ENCODE data around the gene ATL1. TPM values are rescaled to one million over a fixed set of nuclear protein-coding genes. Genes with fewer than 3 reads are reported as not detected.

Gene ATL1
- total RNA-seq, 2 donors from 2014 or later: 0.88 to 1.7 TPM

DNA sequence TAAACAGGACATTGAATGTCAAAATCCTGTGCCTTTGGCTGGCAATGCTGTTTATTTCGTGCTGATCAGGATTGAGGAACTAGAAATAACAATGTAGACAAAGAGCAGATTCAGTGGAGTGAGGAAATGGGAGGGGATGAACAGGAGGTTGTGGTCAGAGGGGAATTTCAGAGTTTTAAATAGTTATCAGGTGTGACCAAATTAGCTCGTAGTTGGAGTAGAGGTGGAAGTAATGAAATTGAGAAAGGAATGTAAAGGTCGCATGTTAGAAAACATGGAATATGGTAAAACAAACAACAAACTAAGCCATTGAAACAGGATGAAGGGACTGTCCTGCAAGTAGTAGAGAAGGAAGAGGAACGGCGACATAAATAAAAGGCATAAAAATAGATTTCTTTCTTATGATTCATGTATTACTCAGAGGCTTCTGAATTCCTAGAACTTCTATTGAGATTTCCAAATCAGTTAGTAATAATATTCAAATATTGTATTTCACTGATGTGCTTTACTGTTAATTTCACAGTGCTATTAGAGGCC lies 117.7 kb downstream of the ATL1 start:
- H3K27ac ChIP-seq (ENCODE audit: low read depth, low read length): no peak overlapping the region
- no peaks in the 10 kb centered on the region for H3K27me3 ChIP-seq (ENCODE audit: control insufficient read depth, insufficient read depth, low read length, poor library complexity, severe bottlenecking)
- no peak overlapping the region for H3K4me3 Mint-ChIP-seq
- no peaks in the 10 kb centered on the region for H3K4me1 ChIP-seq (ENCODE audit: control insufficient read depth, insufficient read depth, low read length)
- no peaks in the 10 kb centered on the region for H3K27me3 Mint-ChIP-seq (ENCODE audit: insufficient read depth)
- H3K9me3 Mint-ChIP-seq: no peaks in the 10 kb centered on the region
- no peaks in the 10 kb centered on the region for H3K36me3 ChIP-seq (ENCODE audit: control insufficient read depth, insufficient read depth, low read length)
- WGBS, 2 experiments (ENCODE audit: insufficient coverage in 1 of 2, insufficient read length in 1 of 2): 55 to 68% methylated on average over 2 to 3 of the region's 5 CpGs
- no peaks in the 10 kb centered on the region for H3K36me3 Mint-ChIP-seq (ENCODE audit: low read depth)
- H3K9me3 ChIP-seq (ENCODE audit: control insufficient read depth, low read length): no peaks in the 10 kb centered on the region
- H3K4me1 Mint-ChIP-seq: peaks cover 15% of the 10 kb centered on the region
- H3K9ac ChIP-seq (ENCODE audit: extremely low read depth, low read length, poor library complexity, severe bottlenecking): no peak overlapping the region
- TF ChIP-seq, protein P1, sequence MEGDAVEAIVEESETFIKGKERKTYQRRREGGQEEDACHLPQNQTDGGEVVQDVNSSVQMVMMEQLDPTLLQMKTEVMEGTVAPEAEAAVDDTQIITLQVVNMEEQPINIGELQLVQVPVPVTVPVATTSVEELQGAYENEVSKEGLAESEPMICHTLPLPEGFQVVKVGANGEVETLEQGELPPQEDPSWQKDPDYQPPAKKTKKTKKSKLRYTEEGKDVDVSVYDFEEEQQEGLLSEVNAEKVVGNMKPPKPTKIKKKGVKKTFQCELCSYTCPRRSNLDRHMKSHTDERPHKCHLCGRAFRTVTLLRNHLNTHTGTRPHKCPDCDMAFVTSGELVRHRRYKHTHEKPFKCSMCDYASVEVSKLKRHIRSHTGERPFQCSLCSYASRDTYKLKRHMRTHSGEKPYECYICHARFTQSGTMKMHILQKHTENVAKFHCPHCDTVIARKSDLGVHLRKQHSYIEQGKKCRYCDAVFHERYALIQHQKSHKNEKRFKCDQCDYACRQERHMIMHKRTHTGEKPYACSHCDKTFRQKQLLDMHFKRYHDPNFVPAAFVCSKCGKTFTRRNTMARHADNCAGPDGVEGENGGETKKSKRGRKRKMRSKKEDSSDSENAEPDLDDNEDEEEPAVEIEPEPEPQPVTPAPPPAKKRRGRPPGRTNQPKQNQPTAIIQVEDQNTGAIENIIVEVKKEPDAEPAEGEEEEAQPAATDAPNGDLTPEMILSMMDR (conservative IDR thresholded peaks at IDR 0.05): no peak
- no peak overlapping the region for H3K4me3 ChIP-seq (ENCODE audit: low read length)
- DNase-seq: no peak
- H3K27ac Mint-ChIP-seq: no peak overlapping the region

DNA sequence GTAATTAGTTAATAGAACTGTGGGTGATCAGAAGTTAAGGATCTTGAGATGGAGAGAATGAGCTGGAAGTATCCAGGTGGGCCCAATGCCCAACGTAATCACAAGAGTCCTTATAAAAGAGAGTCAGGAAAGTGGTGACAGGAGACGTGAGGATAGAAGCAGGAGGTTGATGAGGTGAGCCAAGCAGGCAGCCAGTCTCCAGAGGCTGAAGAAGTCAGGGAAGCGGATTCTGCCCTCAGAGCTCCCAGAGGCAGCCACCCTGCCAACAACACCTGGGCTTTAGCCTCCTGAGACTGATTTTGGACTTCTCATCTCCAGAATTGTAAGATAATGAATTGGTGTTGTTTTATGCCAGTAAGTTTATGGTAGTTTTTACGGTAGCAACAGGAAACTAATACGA lies 118.2 kb downstream of the ATL1 start:
- Histone ChIP-seq H3K36me3 (ENCODE audit: control insufficient read depth, insufficient read depth, low read length) (no peaks in the 10 kb centered on the region), H3K27me3 (ENCODE audit: control insufficient read depth, insufficient read depth, low read length, poor library complexity, severe bottlenecking) (no peaks in the 10 kb centered on the region), H3K4me1 (ENCODE audit: control insufficient read depth, insufficient read depth, low read length) (no peaks in the 10 kb centered on the region), H3K27ac (ENCODE audit: low read depth, low read length) (no peak overlapping the region), H3K4me3 (ENCODE audit: low read length) (no peak overlapping the region), H3K9ac (ENCODE audit: extremely low read depth, low read length, poor library complexity, severe bottlenecking) (no peak overlapping the region), H3K9me3 (ENCODE audit: control insufficient read depth, low read length) (no peaks in the 10 kb centered on the region)
- WGBS, 2 experiments (ENCODE audit: insufficient coverage in 1 of 2, insufficient read length in 1 of 2): 83 to 86% methylated on average over 5 of the region's 5 CpGs
- Mint-ChIP-seq H3K9me3 (no peaks in the 10 kb centered on the region), H3K36me3 (ENCODE audit: low read depth) (no peaks in the 10 kb centered on the region), H3K27me3 (ENCODE audit: insufficient read depth) (no peaks in the 10 kb centered on the region), H3K4me3 (no peak overlapping the region), H3K27ac (no peak overlapping the region), H3K4me1 (peaks cover 15% of the 10 kb centered on the region)
- DNase-seq: peak; percentile 55
- TF ChIP-seq, protein P1 (conservative IDR thresholded peaks at IDR 0.05): no peak

DNA sequence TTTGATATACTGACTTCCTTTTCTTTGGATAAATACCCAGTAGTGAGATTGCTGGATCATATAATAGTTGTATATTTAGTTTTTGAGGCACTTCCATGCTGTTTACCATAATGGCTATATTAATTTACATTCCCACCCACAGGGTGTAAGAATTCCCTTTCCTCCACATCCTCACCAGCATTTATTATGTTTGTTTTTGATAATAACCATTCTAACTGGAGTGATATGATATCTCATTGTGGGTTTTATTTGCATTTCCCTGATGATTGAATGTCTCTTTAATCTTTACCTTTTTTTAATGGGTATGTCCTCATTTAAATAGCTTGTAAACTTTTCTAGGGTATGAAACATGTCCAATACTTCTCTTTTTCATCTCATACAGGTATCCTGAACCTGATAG lies 119.7 kb downstream of the ATL1 start:
- DNase-seq: no peak
- H3K4me3 Mint-ChIP-seq: no peak overlapping the region

More for the DNA sequence above, 119.7 kb downstream of the ATL1 start:
- Histone ChIP-seq H3K27me3 (ENCODE audit: control insufficient read depth, insufficient read depth, low read length, poor library complexity, severe bottlenecking) (no peaks in the 10 kb centered on the region), H3K27ac (ENCODE audit: low read depth, low read length) (no peak overlapping the region), H3K4me1 (ENCODE audit: control insufficient read depth, insufficient read depth, low read length) (no peaks in the 10 kb centered on the region), H3K9ac (ENCODE audit: extremely low read depth, low read length, poor library complexity, severe bottlenecking) (no peak overlapping the region), H3K9me3 (ENCODE audit: control insufficient read depth, low read length) (no peaks in the 10 kb centered on the region), H3K36me3 (ENCODE audit: control insufficient read depth, insufficient read depth, low read length) (no peaks in the 10 kb centered on the region), H3K4me3 (ENCODE audit: low read length) (no peak overlapping the region)
- H3K9me3 Mint-ChIP-seq: no peaks in the 10 kb centered on the region
- peaks cover 11% of the 10 kb centered on the region for H3K4me1 Mint-ChIP-seq
- H3K27me3 Mint-ChIP-seq (ENCODE audit: insufficient read depth): no peaks in the 10 kb centered on the region
- H3K36me3 Mint-ChIP-seq (ENCODE audit: low read depth): no peaks in the 10 kb centered on the region
- no peak overlapping the region for H3K27ac Mint-ChIP-seq
- TF ChIP-seq, protein P1 (conservative IDR thresholded peaks at IDR 0.05): no peak

Other genes starting within 250 kb of the ATL1 start
- 10 to 100 TPM; 15.9 to 23.2 TPM for gene L2HGDH, start 247.9 kb upstream of the ATL1 start, total RNA-seq
- gene DMAC2L, start 247.8 kb upstream of the ATL1 start, total RNA-seq: 10 to 100 TPM; 15.3 to 16.6 TPM
- gene CDKL1, start 163.3 kb upstream of the ATL1 start, total RNA-seq: 1 to 10 TPM; 1.5 to 2.6 TPM
- gene MAP4K5, start 27.6 kb upstream of the ATL1 start, total RNA-seq: 10 to 100 TPM; 45.0 to 60.3 TPM
- gene SAV1, start 108.2 kb downstream of the ATL1 start, total RNA-seq: 10 to 100 TPM; 42.1 to 44.0 TPM